CD4-positive, alpha-beta T cell treated with Interferon gamma for 1 hour (primary cell): Measurements from ENCODE around the gene SATL1.
"Not testable (repeated sequence)": the region's sequence is repeated elsewhere in the genome, so short reads cannot be mapped to it uniquely, and the experiment has no call there.

Experiments used
- DNase-seq: peaks from one replicate; pipeline ENCODE4 v3.0.0-alpha.2; 2020

SATL1 gene

GRCh38 chrX:85109235-85109634 is 134.3 kb downstream of the SATL1 start:
- DNase-seq = no peak

GRCh38 chrX:85108165-85108564 is 135.4 kb downstream of the SATL1 start:
- DNase-seq = no peak

GRCh38 chrX:85107407-85107806 is 136.2 kb downstream of the SATL1 start:
- no peak for DNase-seq

- DNase-seq = no peak
Observed at GRCh38 chrX:85089321-85089840, 154.2 kb downstream of the SATL1 start.

- no peak for DNase-seq
Observed at GRCh38 chrX:85084770-85085393, 158.7 kb downstream of the SATL1 start.

- DNase-seq = not testable (repeated sequence)
Observed at GRCh38 chrX:85077247-85077646, 166.3 kb downstream of the SATL1 start.

GRCh38 chrX:85065512-85066198 is 177.9 kb downstream of the SATL1 start:
- DNase-seq = no peak

- no peak for DNase-seq
Observed at GRCh38 chrX:85052636-85053343, 190.8 kb downstream of the SATL1 start.

GRCh38 chrX:85052205-85052604 is 191.4 kb downstream of the SATL1 start:
- DNase-seq = no peak

GRCh38 chrX:85051627-85052026 is 192.0 kb downstream of the SATL1 start:
- DNase-seq = no peak
